Mesendoderm (in vitro differentiated cells): ENCODE measurements around the gene LEMD1.
A peak's percentile ranks its signal among the peaks of the same experiment; 100 is the strongest.
"Not testable (repeated sequence)": the region's sequence is repeated elsewhere in the genome, so short reads cannot be mapped to it uniquely, and the experiment has no call there.

Experiments
- DNase-seq: peaks from one replicate; pipeline ENCODE4 v3.0.0; 2013
- H2AK5ac ChIP-seq: 2 replicates; pipeline ENCODE4 v1.6.1; 2013; ENCODE audit warnings: low read length, inconsistent platforms
- H2BK120ac ChIP-seq: 2 replicates; pipeline ENCODE4 v1.6.1; 2013; ENCODE audit warnings: low read depth, mild to moderate bottlenecking, low read length, moderate library complexity, mixed read lengths
- H2BK15ac ChIP-seq: replicated peaks from 2 replicates; pipeline ENCODE4 v1.6.1; 2013; ENCODE audit warnings: low read depth, mild to moderate bottlenecking, moderate library complexity
- H2BK5ac ChIP-seq: 2 replicates; pipeline ENCODE4 v1.6.1; 2013; ENCODE audit warnings: low read length, inconsistent platforms
- H3K18ac ChIP-seq: 2 replicates; pipeline ENCODE4 v1.6.1; 2013; ENCODE audit warnings: mild to moderate bottlenecking, low read length, mixed read lengths
- H3K23ac ChIP-seq: one replicate; pipeline ENCODE4 v1.6.1; 2013; ENCODE audit warnings: low read length
- H3K27ac ChIP-seq: 2 replicates; pipeline ENCODE4 v1.5.1; 2013; ENCODE audit warnings: low read depth, mild to moderate bottlenecking, inconsistent platforms, low read length, moderate library complexity
- H3K27me3 ChIP-seq: 2 replicates; pipeline ENCODE4 v1.6.1; 2013; ENCODE audit warnings: low read length, control low read depth, mild to moderate bottlenecking, inconsistent platforms; ENCODE audit not compliant: insufficient read depth, poor library complexity
- H3K36me3 ChIP-seq: 2 replicates; pipeline ENCODE4 v1.6.1; 2013; ENCODE audit warnings: low read length, inconsistent platforms; ENCODE audit not compliant: control insufficient read depth, insufficient read depth
- H3K4ac ChIP-seq: one replicate; pipeline ENCODE4 v1.6.1; 2013; ENCODE audit warnings: low read depth, mild to moderate bottlenecking, low read length, moderate library complexity
- H3K4me1 ChIP-seq: 2 replicates; pipeline ENCODE4 v1.6.1; 2013; ENCODE audit warnings: low read depth, low read length, inconsistent platforms; ENCODE audit not compliant: control insufficient read depth
- H3K4me2 ChIP-seq: 2 replicates; pipeline ENCODE4 v1.6.1; 2013; ENCODE audit warnings: low read length
- H3K4me3 ChIP-seq: 2 replicates; pipeline ENCODE4 v1.5.1; 2013; ENCODE audit warnings: mild to moderate bottlenecking, low read length
- H3K56ac ChIP-seq: one replicate; pipeline ENCODE4 v1.6.1; 2013; ENCODE audit warnings: low read length
- H3K79me1 ChIP-seq: 2 replicates; pipeline ENCODE4 v1.6.1; 2013; ENCODE audit warnings: low read length, inconsistent platforms
- H3K79me2 ChIP-seq: 2 replicates; pipeline ENCODE4 v1.6.1; 2013; ENCODE audit warnings: mild to moderate bottlenecking, low read length; ENCODE audit not compliant: control insufficient read depth, insufficient read depth
- H3K9ac ChIP-seq: 2 replicates; pipeline ENCODE4 v1.6.1; 2013; ENCODE audit warnings: low read length, inconsistent platforms
- H4K5ac ChIP-seq: one replicate; pipeline ENCODE4 v1.6.1; 2013; ENCODE audit warnings: low read length
- H4K8ac ChIP-seq: one replicate; pipeline ENCODE4 v1.6.1; 2013; ENCODE audit warnings: low read depth, mild to moderate bottlenecking, control low read depth, low read length, moderate library complexity
- WGBS: extraction: QIAGEN DNeasy Blood & Tissue Kit; methylation state at CpG from one replicate; pipeline ENCODE4 v1.1.7; 2013; ENCODE audit warnings: low lambda C conversion rate, missing lambda C conversion rate; ENCODE audit not compliant: insufficient coverage; ENCODE audit errors: extremely low coverage; 5-methylcytosine and 5-hydroxymethylcytosine counted together

The LEMD1 gene

DNA sequence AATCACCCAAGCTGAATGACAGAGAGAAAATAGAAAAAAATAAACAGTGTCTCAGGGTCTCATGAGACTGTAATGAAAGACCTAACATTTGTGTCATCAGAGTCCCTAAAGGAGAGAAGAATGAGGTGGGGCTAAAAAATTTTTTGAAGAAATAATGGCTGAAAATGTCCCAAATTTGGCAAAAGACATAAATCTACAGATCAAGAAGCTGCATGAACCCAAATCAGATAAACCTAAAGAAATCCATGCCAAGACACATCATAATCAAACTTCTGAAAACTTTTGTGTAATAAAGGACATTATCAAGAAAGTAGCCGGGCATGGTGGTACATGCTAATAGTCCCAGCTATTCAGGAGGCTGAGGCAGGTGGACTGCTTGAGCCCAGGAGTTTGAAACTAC is 29.2 kb downstream of the LEMD1 start:
- no peak overlapping the region for H4K8ac ChIP-seq
- no peaks in the 10 kb centered on the region for H3K79me2 ChIP-seq
- H4K5ac ChIP-seq = no peak overlapping the region
- no peak overlapping the region for H2BK15ac ChIP-seq
- WGBS = no CpG with 5 or more reads among the region's 1 CpG
- no peak overlapping the region for H2BK5ac ChIP-seq
- no peaks in the 10 kb centered on the region for H3K27me3 ChIP-seq
- no peaks in the 10 kb centered on the region for H3K4me1 ChIP-seq
- no peak overlapping the region for H3K4ac ChIP-seq
- no peak overlapping the region for H3K18ac ChIP-seq
- no peak for DNase-seq
- H3K4me3 ChIP-seq = no peak overlapping the region
- H3K36me3 ChIP-seq = no peaks in the 10 kb centered on the region
- no peak overlapping the region for H2BK120ac ChIP-seq
- no peak overlapping the region for H2AK5ac ChIP-seq
- no peak overlapping the region for H3K4me2 ChIP-seq
- no peak overlapping the region for H3K9ac ChIP-seq
- H3K56ac ChIP-seq = no peak overlapping the region
- H3K23ac ChIP-seq = no peak overlapping the region
- no peaks in the 10 kb centered on the region for H3K79me1 ChIP-seq
- no peak overlapping the region for H3K27ac ChIP-seq

DNA sequence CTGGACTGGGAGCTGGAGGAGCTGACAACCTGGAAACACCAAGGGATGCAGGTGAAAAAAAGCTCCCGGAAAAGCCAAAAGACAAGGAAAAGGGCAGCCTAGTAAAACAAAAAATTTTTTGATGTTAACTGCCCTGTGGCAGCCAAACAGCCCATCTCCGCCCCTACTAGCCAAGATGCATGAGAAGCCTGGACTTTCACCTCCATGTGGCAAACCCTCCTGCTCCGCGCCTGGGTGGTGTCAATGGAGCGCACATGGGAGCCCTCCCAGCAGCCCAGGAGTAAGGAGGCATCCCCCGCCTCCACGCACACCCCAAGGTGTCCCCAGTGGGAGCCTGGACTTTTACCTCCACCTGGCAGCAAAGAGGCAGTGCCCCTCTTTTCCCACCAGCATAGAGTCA is 30.5 kb downstream of the LEMD1 start:
- H3K4me1 ChIP-seq = no peaks in the 10 kb centered on the region
- no peak overlapping the region for H2AK5ac ChIP-seq
- H2BK120ac ChIP-seq = no peak overlapping the region
- no peaks in the 10 kb centered on the region for H3K36me3 ChIP-seq
- no peak overlapping the region for H3K4ac ChIP-seq
- no peak overlapping the region for H3K4me3 ChIP-seq
- H4K8ac ChIP-seq = no peak overlapping the region
- no CpG with 5 or more reads among the region's 7 CpGs for whole genome bisulfite sequencing
- H2BK5ac ChIP-seq = no peak overlapping the region
- H3K4me2 ChIP-seq = no peak overlapping the region
- no peak overlapping the region for H3K27ac ChIP-seq
- no peak for DNase-seq
- no peak overlapping the region for H2BK15ac ChIP-seq
- no peak overlapping the region for H3K9ac ChIP-seq
- H3K79me1 ChIP-seq = no peaks in the 10 kb centered on the region
- no peaks in the 10 kb centered on the region for H3K27me3 ChIP-seq
- H3K56ac ChIP-seq = no peak overlapping the region
- H4K5ac ChIP-seq = no peak overlapping the region
- H3K18ac ChIP-seq = no peak overlapping the region
- H3K79me2 ChIP-seq = no peaks in the 10 kb centered on the region
- H3K23ac ChIP-seq = no peak overlapping the region

DNA sequence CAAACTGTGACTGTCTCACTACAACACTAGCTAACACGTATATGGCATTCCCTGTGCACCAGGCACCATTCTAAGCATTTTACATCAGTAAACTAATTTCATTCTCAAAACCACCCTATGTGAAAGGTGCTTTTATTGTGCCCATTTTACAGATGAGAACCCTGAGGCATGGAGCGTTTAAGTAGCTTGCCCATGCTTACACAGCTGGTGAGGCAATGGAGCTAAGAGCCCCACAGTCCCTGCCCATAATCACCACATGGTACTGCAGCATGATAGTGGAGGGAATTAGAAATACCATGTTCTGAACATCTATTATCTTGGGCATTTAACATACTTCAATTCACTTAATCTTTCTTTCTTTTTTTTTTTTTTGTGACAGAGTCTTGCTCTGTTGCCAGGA is 34.0 kb downstream of the LEMD1 start:
- H3K4me3 ChIP-seq = no peak overlapping the region
- H2BK5ac ChIP-seq = no peak overlapping the region
- no peak overlapping the region for H3K9ac ChIP-seq
- no peak overlapping the region for H3K18ac ChIP-seq
- no peaks in the 10 kb centered on the region for H3K4me1 ChIP-seq
- no peak overlapping the region for H2BK120ac ChIP-seq
- no peaks in the 10 kb centered on the region for H3K79me1 ChIP-seq
- H2BK15ac ChIP-seq = no peak overlapping the region
- H3K4ac ChIP-seq = no peak overlapping the region
- H3K36me3 ChIP-seq = no peaks in the 10 kb centered on the region
- no peaks in the 10 kb centered on the region for H3K79me2 ChIP-seq
- H3K23ac ChIP-seq = no peak overlapping the region
- no peak overlapping the region for H3K27ac ChIP-seq
- no peak overlapping the region for H2AK5ac ChIP-seq
- H3K4me2 ChIP-seq = no peak overlapping the region
- H4K8ac ChIP-seq = no peak overlapping the region
- H3K27me3 ChIP-seq = no peaks in the 10 kb centered on the region
- no peak overlapping the region for H3K56ac ChIP-seq
- no CpG with 5 or more reads among the region's 2 CpGs for WGBS
- H4K5ac ChIP-seq = no peak overlapping the region
- no peak for DNase-seq

DNA sequence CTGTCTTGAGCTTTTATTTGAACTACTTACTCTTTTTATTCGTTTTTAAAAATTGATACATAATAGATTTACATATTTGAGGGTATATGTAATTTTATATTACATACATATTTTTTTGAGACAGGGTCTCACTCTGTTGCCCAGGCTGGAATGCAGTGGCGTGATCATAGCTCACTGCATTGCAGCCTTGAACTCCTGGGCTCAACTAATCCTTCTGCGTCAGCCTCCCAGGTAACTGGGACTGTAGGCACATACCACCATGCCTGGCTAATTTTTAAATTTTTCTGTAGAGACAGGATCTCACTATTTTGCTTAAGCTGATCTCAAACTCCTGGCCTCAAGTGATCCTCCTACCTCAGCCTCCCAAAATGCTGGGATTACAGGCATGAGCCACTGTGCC is 38.9 kb downstream of the LEMD1 start:
- not testable (repeated sequence) for H2AK5ac ChIP-seq, DNase-seq, H3K18ac ChIP-seq, H2BK15ac ChIP-seq, H3K4me3 ChIP-seq, H3K4ac ChIP-seq, H3K79me1 ChIP-seq, H3K79me2 ChIP-seq, H4K5ac ChIP-seq, H4K8ac ChIP-seq, H2BK5ac ChIP-seq, H3K27ac ChIP-seq, H2BK120ac ChIP-seq, H3K4me1 ChIP-seq, H3K9ac ChIP-seq, H3K27me3 ChIP-seq, H3K4me2 ChIP-seq, H3K36me3 ChIP-seq, H3K56ac ChIP-seq, H3K23ac ChIP-seq
- no CpG with 5 or more reads among the region's 3 CpGs for WGBS

DNA sequence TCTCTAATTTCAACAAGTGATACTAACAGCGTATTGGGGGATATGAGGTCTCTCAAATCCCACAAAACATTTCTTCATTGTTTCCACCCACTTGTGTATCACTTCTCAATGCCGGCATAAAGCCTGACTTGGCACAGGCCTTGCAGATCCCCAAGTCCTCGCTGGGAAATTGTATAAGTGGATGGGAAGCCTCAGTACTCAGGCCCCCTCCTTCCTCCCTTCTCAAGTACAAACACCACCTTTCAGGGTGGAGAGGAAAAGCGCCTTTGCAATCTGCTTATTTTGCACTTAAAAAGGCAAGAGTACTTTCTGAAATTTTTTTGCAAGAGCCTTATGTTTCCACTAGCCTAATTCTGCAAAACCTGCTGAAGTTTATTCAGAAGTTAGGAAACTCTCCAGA is 39.3 kb downstream of the LEMD1 start:
- no peaks in the 10 kb centered on the region for H3K79me2 ChIP-seq
- no peak overlapping the region for H3K4ac ChIP-seq
- H3K4me3 ChIP-seq = no peak overlapping the region
- H3K9ac ChIP-seq = no peak overlapping the region
- no peak overlapping the region for H4K8ac ChIP-seq
- H3K18ac ChIP-seq = no peak overlapping the region
- no peaks in the 10 kb centered on the region for H3K27me3 ChIP-seq
- H3K56ac ChIP-seq = no peak overlapping the region
- no peak overlapping the region for H4K5ac ChIP-seq
- H2BK5ac ChIP-seq = no peak overlapping the region
- no peak overlapping the region for H3K23ac ChIP-seq
- H2BK15ac ChIP-seq = no peak overlapping the region
- no peak overlapping the region for H3K27ac ChIP-seq
- no peak overlapping the region for H2AK5ac ChIP-seq
- no peaks in the 10 kb centered on the region for H3K79me1 ChIP-seq
- no peak overlapping the region for H3K4me2 ChIP-seq
- no CpG with 5 or more reads among the region's 4 CpGs for WGBS
- DNase-seq = no peak
- no peaks in the 10 kb centered on the region for H3K4me1 ChIP-seq
- H3K36me3 ChIP-seq = no peaks in the 10 kb centered on the region
- H2BK120ac ChIP-seq = no peak overlapping the region

DNA sequence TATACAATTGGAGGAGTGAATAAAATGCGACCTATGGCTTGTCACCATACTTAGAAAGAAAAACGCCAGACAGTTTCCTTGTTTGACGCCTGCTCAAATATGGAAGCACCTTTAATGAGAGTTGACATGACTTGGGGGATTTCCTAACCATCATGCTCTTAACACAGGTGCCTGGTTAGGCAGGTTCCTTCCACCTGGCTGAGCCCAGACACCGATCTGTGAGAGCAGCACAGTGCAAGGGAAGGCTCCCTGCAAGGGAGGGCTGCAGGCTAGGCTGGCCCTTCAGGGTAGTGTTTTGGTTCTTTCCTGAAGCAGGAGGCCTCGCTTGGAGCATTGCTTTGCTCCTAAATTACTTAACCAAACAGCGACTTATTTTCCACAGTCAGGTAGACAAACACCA is 40.6 kb downstream of the LEMD1 start:
- WGBS = no CpG with 5 or more reads among the region's 6 CpGs
- Histone ChIP-seq H2AK5ac (no peak overlapping the region), H2BK15ac (no peak overlapping the region)

More for the DNA sequence above, 40.6 kb downstream of the LEMD1 start:
- no peak overlapping the region for H2BK120ac ChIP-seq
- H4K5ac ChIP-seq = no peak overlapping the region
- H2BK5ac ChIP-seq = no peak overlapping the region
- H4K8ac ChIP-seq = no peak overlapping the region
- no peak overlapping the region for H3K9ac ChIP-seq
- H3K27ac ChIP-seq = no peak overlapping the region
- no peak overlapping the region for H3K4me2 ChIP-seq
- no peak overlapping the region for H3K18ac ChIP-seq
- H3K23ac ChIP-seq = no peak overlapping the region
- no peak for DNase-seq
- no peak overlapping the region for H3K4me3 ChIP-seq
- no peaks in the 10 kb centered on the region for H3K36me3 ChIP-seq
- H3K4ac ChIP-seq = no peak overlapping the region
- no peaks in the 10 kb centered on the region for H3K27me3 ChIP-seq
- no peaks in the 10 kb centered on the region for H3K4me1 ChIP-seq
- no peaks in the 10 kb centered on the region for H3K79me2 ChIP-seq
- H3K79me1 ChIP-seq = no peaks in the 10 kb centered on the region
- peak overlapping the region; percentile 11 for H3K56ac ChIP-seq
